ENCODE data around the gene RAP1GAP2. TPM values are rescaled to one million over a fixed set of nuclear protein-coding genes. Genes with fewer than 3 reads are reported as not detected.
"Not testable (repeated sequence)": the region's sequence is repeated elsewhere in the genome, so short reads cannot be mapped to it uniquely, and the experiment has no call there.

RAP1GAP2 gene
- total RNA-seq, 2 donors from 2014 or later, result 77.3 to 109 TPM

- Mint-ChIP-seq H3K36me3 (ENCODE audit: low read depth) (peaks cover 5% of the 10 kb centered on the region), H3K27ac (no peak overlapping the region), H3K27me3 (peaks cover 26% of the 10 kb centered on the region), H3K4me3 (no peak overlapping the region), H3K4me1 (peaks cover 12% of the 10 kb centered on the region)
- DNase-seq (no peak), ATAC-seq (peak; percentile 50)
- no peaks in the 10 kb centered on the region for H3K9me3 ChIP-seq (ENCODE audit: control insufficient read depth, low read length, poor library complexity, severe bottlenecking)
These were observed 16.7 kb upstream of the RAP1GAP2 start for GRCh38 chr17:2779545-2779944.

DNA sequence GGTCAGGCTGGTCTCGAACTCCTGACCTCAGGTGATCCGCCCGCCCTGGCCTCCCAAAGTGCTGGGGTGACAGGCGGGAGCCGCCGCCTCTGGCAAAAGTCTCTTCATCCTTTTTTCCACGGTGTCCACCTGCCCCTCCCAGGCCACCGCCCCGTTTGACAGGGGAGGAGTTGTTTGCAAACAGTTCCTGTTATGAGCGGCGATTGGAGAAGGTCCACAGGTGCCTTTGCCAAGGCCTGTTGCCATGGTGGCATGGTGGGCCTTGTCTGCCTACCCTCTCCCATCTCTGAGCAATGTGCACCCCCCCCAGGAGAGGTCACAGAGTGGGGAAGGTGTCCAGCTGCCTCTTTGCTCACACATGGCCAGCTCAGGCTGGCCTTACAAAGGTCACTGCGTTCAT lies 16.0 kb upstream of the RAP1GAP2 start:
- Mint-ChIP-seq H3K27ac (no peak overlapping the region), H3K27me3 (peaks cover 19% of the 10 kb centered on the region)

DNA sequence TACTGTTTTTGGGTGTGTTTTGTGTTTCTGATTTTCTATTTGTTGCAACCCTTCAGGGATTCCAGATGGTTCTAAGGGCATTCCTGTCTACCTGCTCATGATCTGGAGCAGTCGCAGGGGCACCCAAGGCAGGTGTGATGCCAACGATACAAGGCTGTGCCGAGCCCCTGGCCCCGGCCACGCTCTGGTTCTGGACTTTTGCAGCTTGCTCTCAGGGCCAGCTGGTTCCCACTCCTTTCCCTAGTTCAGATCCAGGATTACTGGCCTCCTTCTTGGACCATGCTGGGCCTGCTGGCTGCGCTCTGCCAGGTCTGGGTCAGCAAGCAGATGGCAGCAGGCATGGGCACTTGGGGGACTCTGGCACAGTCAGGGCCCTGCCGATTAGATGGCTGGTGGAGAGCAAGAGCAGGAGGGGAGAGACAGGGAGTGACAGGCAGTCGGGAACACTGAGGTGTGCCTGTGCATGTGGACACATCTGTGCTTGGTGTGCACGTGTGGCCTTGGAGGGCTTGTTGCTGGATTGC lies 15.2 kb upstream of the RAP1GAP2 start:
- H3K36me3 Mint-ChIP-seq (ENCODE audit: low read depth), result peaks cover 3% of the 10 kb centered on the region
- H3K4me3 Mint-ChIP-seq, result no peak overlapping the region
- H3K27ac Mint-ChIP-seq, result no peak overlapping the region
- DNase-seq (no peak), ATAC-seq (no peak)
- no peaks in the 10 kb centered on the region for H3K9me3 ChIP-seq (ENCODE audit: control insufficient read depth, low read length, poor library complexity, severe bottlenecking)
- H3K4me1 Mint-ChIP-seq, result peaks cover 14% of the 10 kb centered on the region
- H3K27me3 Mint-ChIP-seq, result peaks cover 12% of the 10 kb centered on the region

More for the DNA sequence above, 16.0 kb upstream of the RAP1GAP2 start:
- ATAC-seq (no peak), DNase-seq (no peak)
- no peak overlapping the region for H3K4me3 Mint-ChIP-seq
- H3K36me3 Mint-ChIP-seq (ENCODE audit: low read depth), result peaks cover 3% of the 10 kb centered on the region
- peaks cover 12% of the 10 kb centered on the region for H3K4me1 Mint-ChIP-seq
- no peaks in the 10 kb centered on the region for H3K9me3 ChIP-seq (ENCODE audit: control insufficient read depth, low read length, poor library complexity, severe bottlenecking)

DNA sequence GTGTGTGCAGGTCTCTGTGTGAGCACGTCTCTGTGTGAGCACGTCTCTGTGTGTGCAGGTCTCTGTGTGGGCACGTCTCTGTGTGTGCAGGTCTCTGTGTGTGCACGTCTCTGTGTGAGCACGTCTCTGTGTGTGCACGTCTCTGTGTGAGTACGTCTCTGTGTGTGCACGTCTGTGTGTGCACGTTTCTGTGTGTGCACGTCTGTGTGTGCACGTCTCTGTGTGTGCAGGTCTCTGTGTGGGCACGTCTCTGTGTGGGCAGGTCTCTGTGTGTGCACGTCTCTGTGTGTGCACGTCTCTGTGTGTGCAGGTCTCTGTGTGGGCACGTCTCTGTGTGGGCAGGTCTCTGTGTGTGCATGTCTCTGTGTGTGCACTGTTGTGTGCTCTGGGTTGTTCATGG lies 14.6 kb upstream of the RAP1GAP2 start:
- H3K4me1 Mint-ChIP-seq, result peaks cover 17% of the 10 kb centered on the region
- not testable (repeated sequence) for ATAC-seq

GRCh38 chr17:2782055-2782454 lies 14.2 kb upstream of the RAP1GAP2 start:
- peaks cover under 1% of the 10 kb centered on the region for H3K36me3 Mint-ChIP-seq (ENCODE audit: low read depth)
- DNase-seq, result no peak
- no peak for ATAC-seq
- H3K4me1 Mint-ChIP-seq, result peaks cover 13% of the 10 kb centered on the region
- no peaks in the 10 kb centered on the region for H3K9me3 ChIP-seq (ENCODE audit: control insufficient read depth, low read length, poor library complexity, severe bottlenecking)
- peaks cover 6% of the 10 kb centered on the region for H3K27me3 Mint-ChIP-seq
- H3K27ac Mint-ChIP-seq, result no peak overlapping the region
- no peak overlapping the region for H3K4me3 Mint-ChIP-seq

More for the DNA sequence above, 14.6 kb upstream of the RAP1GAP2 start:
- H3K4me3 Mint-ChIP-seq; H3K36me3 Mint-ChIP-seq (ENCODE audit: low read depth); DNase-seq; H3K9me3 ChIP-seq (ENCODE audit: control insufficient read depth, low read length, poor library complexity, severe bottlenecking); H3K27ac Mint-ChIP-seq; H3K27me3 Mint-ChIP-seq: not testable (repeated sequence)

DNA sequence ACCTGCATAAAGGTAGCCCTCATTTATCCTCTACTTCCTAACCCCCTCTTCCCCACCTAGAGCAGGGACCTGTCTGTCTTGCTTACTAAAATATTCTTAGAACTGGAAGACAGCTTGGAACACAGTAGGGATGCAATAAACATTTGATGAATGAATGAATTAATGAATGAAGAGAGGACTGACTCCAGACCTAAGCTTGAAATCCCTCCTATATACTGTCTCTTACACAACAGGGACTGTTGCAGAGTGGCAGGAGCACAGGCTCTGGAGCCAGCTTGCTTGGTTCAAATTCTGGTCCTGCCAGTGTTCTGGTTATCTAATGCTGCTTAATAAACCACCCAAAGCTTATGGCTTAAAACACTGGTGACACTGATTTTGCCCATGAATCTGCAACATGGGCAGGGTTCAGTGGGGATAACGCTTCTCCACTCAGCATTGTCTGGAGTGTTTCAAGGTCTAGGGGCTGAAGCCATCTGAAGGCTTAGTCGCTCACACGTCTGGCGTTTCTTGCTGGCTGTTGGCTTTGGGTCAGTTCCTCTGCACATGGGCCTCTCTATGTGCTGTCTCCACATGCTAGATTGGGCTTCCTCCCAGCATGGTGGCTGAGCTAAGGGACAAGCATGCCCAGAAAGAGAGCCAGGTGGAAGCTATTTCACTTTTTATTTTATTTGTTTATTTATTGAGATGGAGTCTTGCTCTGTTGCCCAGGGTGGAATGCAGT lies 12.8 kb upstream of the RAP1GAP2 start:
- ATAC-seq, result no peak
- H3K27me3 Mint-ChIP-seq, result no peaks in the 10 kb centered on the region

DNA sequence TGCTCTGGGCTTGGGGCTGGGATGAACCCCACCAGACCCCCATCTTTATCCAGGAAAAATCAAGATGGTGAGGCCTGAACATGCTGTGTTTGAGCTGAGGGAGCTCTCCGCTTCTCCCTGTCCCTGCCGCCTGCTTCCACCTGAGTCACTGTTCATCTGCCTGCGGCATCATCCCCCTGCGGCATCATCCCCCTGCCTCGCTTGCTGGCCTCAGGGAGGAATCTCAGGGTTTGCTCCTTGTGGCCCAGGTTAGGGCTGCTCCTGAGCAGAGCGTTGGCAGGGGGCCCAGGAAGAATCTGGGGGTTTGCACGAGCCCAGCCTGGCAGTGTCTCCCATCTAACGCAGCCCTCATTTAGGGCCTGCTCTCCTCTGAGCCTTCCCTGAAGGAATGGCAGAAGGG lies 11.4 kb upstream of the RAP1GAP2 start:
- Mint-ChIP-seq H3K27ac (no peak overlapping the region), H3K36me3 (ENCODE audit: low read depth) (no peaks in the 10 kb centered on the region), H3K4me1 (peaks cover 7% of the 10 kb centered on the region), H3K27me3 (no peaks in the 10 kb centered on the region), H3K4me3 (no peak overlapping the region)
- ATAC-seq (no peak), DNase-seq (no peak)
- no peaks in the 10 kb centered on the region for H3K9me3 ChIP-seq (ENCODE audit: control insufficient read depth, low read length, poor library complexity, severe bottlenecking)

More for the DNA sequence above, 12.8 kb upstream of the RAP1GAP2 start:
- no peak for DNase-seq
- peaks cover 12% of the 10 kb centered on the region for H3K4me1 Mint-ChIP-seq
- no peak overlapping the region for H3K4me3 Mint-ChIP-seq
- H3K27ac Mint-ChIP-seq, result no peak overlapping the region
- no peaks in the 10 kb centered on the region for H3K36me3 Mint-ChIP-seq (ENCODE audit: low read depth)
- H3K9me3 ChIP-seq (ENCODE audit: control insufficient read depth, low read length, poor library complexity, severe bottlenecking), result no peaks in the 10 kb centered on the region

GRCh38 chr17:2785376-2785775 lies 10.9 kb upstream of the RAP1GAP2 start:
- H3K27ac Mint-ChIP-seq; H3K4me1 Mint-ChIP-seq; H3K36me3 Mint-ChIP-seq (ENCODE audit: low read depth); H3K4me3 Mint-ChIP-seq; H3K9me3 ChIP-seq (ENCODE audit: control insufficient read depth, low read length, poor library complexity, severe bottlenecking); DNase-seq; ATAC-seq; H3K27me3 Mint-ChIP-seq: not testable (repeated sequence)

- Mint-ChIP-seq H3K36me3 (ENCODE audit: low read depth) (no peaks in the 10 kb centered on the region), H3K4me1 (peaks cover 15% of the 10 kb centered on the region), H3K27ac (no peak overlapping the region)
These were observed 9.9 kb upstream of the RAP1GAP2 start for GRCh38 chr17:2786176-2786881.

DNA sequence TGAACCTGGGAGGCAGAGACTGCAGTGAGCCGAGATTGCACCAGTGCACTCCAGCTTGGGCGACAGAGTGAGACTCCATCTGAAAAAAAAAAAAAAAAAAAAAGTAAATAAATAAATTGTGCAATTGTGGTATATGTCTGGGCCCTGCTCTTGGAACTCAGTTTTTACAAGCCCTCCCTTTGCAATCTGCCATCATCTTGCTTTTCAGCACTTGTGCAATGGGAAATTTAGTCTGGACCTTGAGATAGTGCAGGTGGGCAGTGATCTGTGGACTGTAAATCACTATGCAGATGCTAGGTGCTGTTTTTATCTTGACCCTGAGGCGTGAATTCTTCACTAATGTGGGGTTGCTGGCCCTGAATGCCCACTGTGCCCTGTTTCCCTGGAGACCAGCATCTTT lies 6.5 kb upstream of the RAP1GAP2 start:
- no peaks in the 10 kb centered on the region for H3K36me3 Mint-ChIP-seq (ENCODE audit: low read depth)
- no peak overlapping the region for H3K4me3 Mint-ChIP-seq
- no peaks in the 10 kb centered on the region for H3K9me3 ChIP-seq (ENCODE audit: control insufficient read depth, low read length, poor library complexity, severe bottlenecking)
- DNase-seq (no peak), ATAC-seq (no peak)
- no peaks in the 10 kb centered on the region for H3K27me3 Mint-ChIP-seq
- no peak overlapping the region for H3K27ac Mint-ChIP-seq
- H3K4me1 Mint-ChIP-seq, result peaks cover 39% of the 10 kb centered on the region

More at GRCh38 chr17:2786176-2786881, 9.9 kb upstream of the RAP1GAP2 start:
- peak; percentile 85 to 96 (median 88) for DNase-seq
- Mint-ChIP-seq H3K27me3 (no peaks in the 10 kb centered on the region), H3K4me3 (peak overlapping the region; percentile 19)
- peak; percentile 99 for ATAC-seq
- H3K9me3 ChIP-seq (ENCODE audit: control insufficient read depth, low read length, poor library complexity, severe bottlenecking), result no peaks in the 10 kb centered on the region

GRCh38 chr17:2792366-2793169 lies 3.7 kb upstream of the RAP1GAP2 start:
- Mint-ChIP-seq H3K4me1 (peaks cover 59% of the 10 kb centered on the region), H3K4me3 (peak overlapping the region; percentile 71), H3K27me3 (no peaks in the 10 kb centered on the region), H3K27ac (peak overlapping the region; percentile 71), H3K36me3 (ENCODE audit: low read depth) (peaks cover 4% of the 10 kb centered on the region)
- ATAC-seq (peak; percentile 12), DNase-seq (peak in 1 of 3 donors; percentile 34)
- no peaks in the 10 kb centered on the region for H3K9me3 ChIP-seq (ENCODE audit: control insufficient read depth, low read length, poor library complexity, severe bottlenecking)

GRCh38 chr17:2794111-2794803 lies 2.0 kb upstream of the RAP1GAP2 start:
- DNase-seq (no peak), ATAC-seq (no peak)
- Mint-ChIP-seq H3K27me3 (no peaks in the 10 kb centered on the region), H3K4me3 (peak overlapping the region; percentile 100), H3K27ac (peak overlapping the region; percentile 51), H3K36me3 (ENCODE audit: low read depth) (peaks cover 4% of the 10 kb centered on the region), H3K4me1 (peaks cover 72% of the 10 kb centered on the region)
- no peaks in the 10 kb centered on the region for H3K9me3 ChIP-seq (ENCODE audit: control insufficient read depth, low read length, poor library complexity, severe bottlenecking)
